OCI-LY1 (cell line): ENCODE measurements around the gene BTBD18.

ENCODE experiments used
- H2AFZ ChIP-seq: fragments of 200-600 bp; sonication (generic), shearing (Covaris generic); 2 replicates; pipeline ENCODE4 v1.6.0; 2014; ENCODE audit warnings: antibody characterized with exemption, mild to moderate bottlenecking, low read length
- H3F3A ChIP-seq: fragments of 200-600 bp; sonication (generic), shearing (Covaris generic); 2 replicates; pipeline ENCODE4 v1.6.0; 2014; ENCODE audit warnings: mild to moderate bottlenecking, antibody characterized with exemption, low read length, moderate library complexity; ENCODE audit not compliant: insufficient read depth
- H3K27ac ChIP-seq: fragments of 200-600 bp; sonication (generic); 2 replicates; pipeline ENCODE4 v1.5.1; 2014; ENCODE audit warnings: low read length, mixed run types, mild to moderate bottlenecking, low read depth; ENCODE audit not compliant: poor library complexity, severe bottlenecking
- H3K27me3 ChIP-seq: fragments of 200-600 bp; sonication (generic); 2 replicates; pipeline ENCODE4 v1.6.0; 2014; ENCODE audit warnings: antibody characterized with exemption, mild to moderate bottlenecking, low read length, moderate library complexity; ENCODE audit not compliant: insufficient read depth
- H3K36me3 ChIP-seq: fragments of 200-600 bp; sonication (generic); 2 replicates; pipeline ENCODE4 v1.6.1; 2014; ENCODE audit warnings: mild to moderate bottlenecking, antibody characterized with exemption, low read length, moderate library complexity, mixed read lengths; ENCODE audit not compliant: insufficient read depth
- H3K4me1 ChIP-seq: fragments of 200-600 bp; sonication (generic); 2 replicates; pipeline ENCODE4 v1.5.1; 2014; ENCODE audit warnings: mild to moderate bottlenecking, low read length, moderate library complexity; ENCODE audit not compliant: insufficient read depth, severe bottlenecking
- H3K4me2 ChIP-seq: fragments of 200-600 bp; sonication (generic), shearing (Covaris generic); 2 replicates; pipeline ENCODE4 v1.6.1; 2014; ENCODE audit warnings: low read length
- H3K4me3 ChIP-seq: fragments of 200-600 bp; sonication (generic); 2 replicates; pipeline ENCODE4 v1.5.1; 2014; ENCODE audit warnings: low read length, low read depth, mild to moderate bottlenecking, mixed read lengths; ENCODE audit not compliant: poor library complexity, severe bottlenecking
- H3K79me2 ChIP-seq: fragments of 200-600 bp; shearing (Covaris generic); 2 replicates; pipeline ENCODE4 v1.6.1; 2016; ENCODE audit warnings: mixed run types, low read length, mixed read lengths; ENCODE audit not compliant: insufficient read depth
- H3K9ac ChIP-seq: fragments of 200-600 bp; sonication (generic), shearing (Covaris generic); 2 replicates; pipeline ENCODE4 v1.6.1; 2014; ENCODE audit warnings: mild to moderate bottlenecking, low read length, mixed read lengths
- H3K9me2 ChIP-seq: fragments of 200-600 bp; sonication (generic), shearing (Covaris generic); 2 replicates; pipeline ENCODE4 v1.6.1; 2014; ENCODE audit warnings: low read depth, mild to moderate bottlenecking, low read length, mixed read lengths
- H3K9me3 ChIP-seq: fragments of 200-600 bp; shearing (Covaris generic); 2 replicates; pipeline ENCODE4 v1.6.1; 2014; ENCODE audit warnings: low read length, mixed read lengths
- H4K20me1 ChIP-seq: fragments of 200-600 bp; sonication (generic), shearing (Covaris generic); 2 replicates; pipeline ENCODE4 v1.6.0; 2016; ENCODE audit warnings: mild to moderate bottlenecking, low read length; ENCODE audit not compliant: insufficient read depth
- EZH2 ChIP-seq: fragments of 200-600 bp; sonication (generic), shearing (Covaris generic); IDR thresholded peaks from 2 replicates; pipeline ENCODE4 v1.8.0; 2017; ENCODE audit warnings: borderline replicate concordance, mixed run types, mild to moderate bottlenecking, antibody characterized with exemption, low read length, moderate library complexity, mixed read lengths
- TF ChIP-seq, protein P1 (sequence below): fragments of 200-600 bp; sonication (generic), shearing (Covaris generic); IDR thresholded peaks from 2 replicates; pipeline ENCODE4 v1.5.1; 2017; ENCODE audit warnings: mild to moderate bottlenecking, antibody characterized with exemption, low read length, moderate library complexity, mixed read lengths

Gene BTBD18

GRCh38 chr11:57763568-57763967 lies 11.9 kb upstream of the BTBD18 start:
- Histone ChIP-seq H3K9me2 (no peaks in the 10 kb centered on the region), H3K4me2 (no peak overlapping the region), H3K36me3 (no peaks in the 10 kb centered on the region), H3K27ac (no peak overlapping the region), H3F3A (no peaks in the 10 kb centered on the region), H3K9ac (no peak overlapping the region), H4K20me1 (no peaks in the 10 kb centered on the region), H3K4me3 (no peak overlapping the region), H3K79me2 (no peaks in the 10 kb centered on the region), H3K27me3 (no peaks in the 10 kb centered on the region), H3K4me1 (no peaks in the 10 kb centered on the region), H2AFZ (no peak overlapping the region), H3K9me3 (no peaks in the 10 kb centered on the region)
- TF ChIP-seq, protein P1, sequence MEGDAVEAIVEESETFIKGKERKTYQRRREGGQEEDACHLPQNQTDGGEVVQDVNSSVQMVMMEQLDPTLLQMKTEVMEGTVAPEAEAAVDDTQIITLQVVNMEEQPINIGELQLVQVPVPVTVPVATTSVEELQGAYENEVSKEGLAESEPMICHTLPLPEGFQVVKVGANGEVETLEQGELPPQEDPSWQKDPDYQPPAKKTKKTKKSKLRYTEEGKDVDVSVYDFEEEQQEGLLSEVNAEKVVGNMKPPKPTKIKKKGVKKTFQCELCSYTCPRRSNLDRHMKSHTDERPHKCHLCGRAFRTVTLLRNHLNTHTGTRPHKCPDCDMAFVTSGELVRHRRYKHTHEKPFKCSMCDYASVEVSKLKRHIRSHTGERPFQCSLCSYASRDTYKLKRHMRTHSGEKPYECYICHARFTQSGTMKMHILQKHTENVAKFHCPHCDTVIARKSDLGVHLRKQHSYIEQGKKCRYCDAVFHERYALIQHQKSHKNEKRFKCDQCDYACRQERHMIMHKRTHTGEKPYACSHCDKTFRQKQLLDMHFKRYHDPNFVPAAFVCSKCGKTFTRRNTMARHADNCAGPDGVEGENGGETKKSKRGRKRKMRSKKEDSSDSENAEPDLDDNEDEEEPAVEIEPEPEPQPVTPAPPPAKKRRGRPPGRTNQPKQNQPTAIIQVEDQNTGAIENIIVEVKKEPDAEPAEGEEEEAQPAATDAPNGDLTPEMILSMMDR = no peak
- TF ChIP-seq EZH2 = no peak

DNA sequence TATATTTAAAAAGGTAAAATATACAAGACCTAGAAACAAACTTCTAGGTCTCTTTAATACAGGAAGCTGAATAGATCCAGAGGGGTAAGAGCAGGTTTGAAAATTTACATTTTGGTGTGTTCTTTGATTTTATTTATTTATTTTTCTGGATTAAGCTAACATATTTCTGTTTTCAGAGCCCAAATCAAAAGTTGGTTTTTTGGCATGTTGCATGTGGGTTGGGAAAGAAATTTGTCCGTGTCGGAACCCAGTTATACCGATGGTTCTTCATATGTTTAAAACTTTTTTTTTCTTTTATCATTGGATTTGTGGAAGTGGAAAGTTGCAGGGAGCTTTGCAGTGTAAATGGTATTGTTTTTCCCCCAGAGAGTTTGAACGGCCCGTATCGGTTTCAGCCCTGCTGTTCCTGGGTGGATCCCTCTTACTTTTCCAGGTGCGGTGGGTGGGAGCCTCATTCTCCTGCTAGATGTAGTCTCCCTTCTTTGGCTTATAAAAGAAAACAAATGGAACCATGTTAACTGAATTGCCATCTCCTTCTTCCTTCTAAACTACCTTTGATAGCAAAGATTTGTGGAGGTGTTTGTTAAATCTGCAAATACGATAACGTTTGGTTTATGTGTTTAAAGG lies 10.7 kb upstream of the BTBD18 start:
- no peaks in the 10 kb centered on the region for H3K36me3 ChIP-seq
- H3K27ac ChIP-seq = no peak overlapping the region
- H3K4me1 ChIP-seq = no peaks in the 10 kb centered on the region
- no peak overlapping the region for H3K4me2 ChIP-seq
- no peak overlapping the region for H3K9ac ChIP-seq
- TF ChIP-seq, protein P1 = no peak
- no peaks in the 10 kb centered on the region for H4K20me1 ChIP-seq
- H3K79me2 ChIP-seq = no peaks in the 10 kb centered on the region
- no peak overlapping the region for H2AFZ ChIP-seq
- no peaks in the 10 kb centered on the region for H3K27me3 ChIP-seq
- H3F3A ChIP-seq = no peaks in the 10 kb centered on the region
- H3K9me3 ChIP-seq = no peaks in the 10 kb centered on the region
- H3K9me2 ChIP-seq = no peaks in the 10 kb centered on the region
- no peak overlapping the region for H3K4me3 ChIP-seq

DNA sequence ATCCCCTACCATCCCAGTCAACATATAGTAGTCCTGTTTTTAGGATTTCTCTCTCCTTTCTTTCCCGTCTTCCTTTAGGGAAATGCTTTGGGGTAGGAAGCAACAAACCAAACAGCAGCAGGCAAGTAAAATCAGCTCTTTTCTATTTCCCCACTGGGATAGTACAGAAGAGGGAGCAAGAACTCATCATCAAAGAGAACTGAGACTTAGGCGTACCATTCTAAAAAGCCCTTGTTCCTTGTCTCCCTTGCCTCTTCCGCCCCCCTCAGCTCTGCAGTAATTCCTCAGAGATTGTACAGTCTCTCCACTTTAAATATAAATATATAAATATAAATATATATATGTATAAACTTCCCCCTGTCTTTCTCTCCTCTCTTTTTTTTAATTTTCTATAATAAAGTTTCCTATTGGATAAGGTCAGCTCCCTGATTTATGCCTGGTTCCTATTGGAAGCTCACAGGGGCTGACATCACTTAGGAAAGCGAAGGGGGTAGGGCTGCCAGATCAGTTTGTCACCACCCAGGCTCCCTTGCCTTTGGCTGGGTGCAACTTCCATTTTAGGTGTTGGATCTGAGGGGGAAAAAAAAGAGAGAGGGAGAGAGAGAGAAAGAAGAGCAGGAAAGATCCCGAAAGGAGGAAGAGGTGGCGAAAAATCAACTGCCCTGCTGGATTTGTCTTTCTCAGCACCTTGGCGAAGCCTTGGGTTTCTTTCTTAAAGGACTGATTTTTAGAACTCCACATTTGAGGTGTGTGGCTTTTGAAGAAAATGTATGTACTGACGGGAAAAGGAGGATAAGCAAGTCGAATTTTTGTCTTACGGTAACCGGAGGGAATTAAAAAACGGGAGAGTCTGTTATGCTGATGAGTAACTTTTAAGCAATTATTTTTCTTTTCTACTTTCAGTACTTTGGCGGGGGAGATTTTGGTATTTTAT lies 9.9 kb upstream of the BTBD18 start, which contains the start of gene CTNND1:
Gene CTNND1 (plus strand): TSS at position 502 of the 934 bp plus-strand sequence. CDS start 29,677 bp downstream, outside the sequence.
- Histone ChIP-seq H3K4me2 (no peak within 1 kb of the TSS), H3K4me3 (no peak within 1 kb of the TSS), H3K9ac (no peak within 1 kb of the TSS), H3K79me2 (no peaks in the 10 kb centered on the region), H3K9me2 (no peaks in the 10 kb centered on the region), H4K20me1 (no peaks in the 10 kb centered on the region), H3K27ac (no peak within 1 kb of the TSS), H3K4me1 (no peaks in the 10 kb centered on the region), H3K27me3 (no peaks in the 10 kb centered on the region), H2AFZ (no peak within 1 kb of the TSS), H3K36me3 (no peaks in the 10 kb centered on the region), H3K9me3 (no peaks in the 10 kb centered on the region), H3F3A (no peaks in the 10 kb centered on the region)
- TF ChIP-seq EZH2 = no peak
- TF ChIP-seq, protein P1 = no peak
